ENCODE results near the gene CFAP100. TPM values are rescaled to one million over a fixed set of nuclear protein-coding genes. Genes with fewer than 3 reads are reported as not detected.

CFAP100 gene
- total and polyA plus RNA-seq, 10 of the 15 experiments (the other 5 are each of a cell fraction or from before 2014, with no cell fraction given): 0.04 to 0.27 TPM; not detected in 8

DNA sequence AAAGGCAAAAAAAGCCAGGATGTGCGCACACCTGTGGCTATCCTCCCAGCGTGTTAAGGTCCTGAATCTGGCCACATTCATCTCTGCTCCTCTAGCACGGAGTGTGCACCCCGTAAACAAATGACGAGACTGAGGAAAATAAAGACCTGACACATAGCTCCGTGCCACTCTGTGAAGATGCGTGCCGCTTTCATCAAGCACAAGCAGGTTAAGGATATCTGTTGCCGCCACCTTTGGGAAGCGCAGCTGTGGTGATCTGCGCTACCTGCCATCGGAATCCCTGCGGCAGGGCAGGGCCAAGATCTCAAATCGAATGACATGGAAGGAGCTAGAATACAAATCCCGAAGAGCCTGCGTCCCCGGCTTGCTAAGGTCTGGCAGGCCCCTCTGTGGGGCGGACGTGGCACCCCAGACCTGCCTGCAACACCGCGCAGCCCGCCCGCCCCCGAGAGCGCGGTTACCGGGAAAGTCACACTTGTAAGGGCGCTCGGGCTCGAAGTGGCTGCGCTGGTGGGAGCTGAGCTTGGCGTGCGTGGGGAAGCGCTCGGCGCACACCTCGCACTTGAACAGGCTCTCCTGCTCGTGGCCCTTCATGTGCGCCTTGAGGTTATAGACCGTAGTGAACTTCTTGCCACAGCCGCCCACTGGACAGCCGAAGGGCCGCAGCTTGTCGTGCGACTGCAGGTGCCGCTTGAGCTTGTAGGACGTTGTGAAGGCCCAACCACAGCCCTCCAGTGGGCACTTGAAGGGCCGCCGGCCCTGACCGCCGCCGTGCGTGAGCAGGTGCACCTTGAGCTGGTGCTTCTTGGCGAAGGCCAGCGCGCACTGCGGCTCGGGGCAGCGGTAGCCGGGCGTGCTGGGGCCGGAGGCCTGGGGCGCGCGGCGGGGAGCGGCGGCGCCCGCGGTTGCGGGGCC, 80.0 kb downstream of the CFAP100 start (continued):
- TF ChIP-seq TCF3 (IDR thresholded peaks at IDR 0.05; ENCODE audit: borderline replicate concordance, insufficient read depth, low read depth, low read length) (0 out of 2 replicates have a peak, but pooled peaks have one; percentile 16), SMAD1 (IDR thresholded peaks at IDR 0.05; ENCODE audit: low read depth, partially characterized antibody) (no peak), HDAC6 (IDR thresholded peaks at IDR 0.05; ENCODE audit: unreplicated experiment) (peak; percentile 11), TCF12 (IDR thresholded peaks at IDR 0.05; ENCODE audit: low read depth, low read length) (0 out of 2 replicates have a peak, but pooled peaks have one; percentile 11)

GRCh38 chr3:126475413-126476114, 80.9 kb downstream of the CFAP100 start, which contains the start of gene ZXDC:
Gene ZXDC, minus strand, starts transcription at chr3:126475891. Its CDS starts 26 bp downstream, at chr3:126475865.
- peak; percentile 91 for ATAC-seq
- Histone ChIP-seq H3K9me3 (replicated peaks; ENCODE audit: control insufficient read depth, insufficient read depth, low read length) (no peaks in the 10 kb centered on the region), H3K36me3 (ENCODE audit: control insufficient read depth in 2 of 2, insufficient read depth in 2 of 2, low read length in 1 of 2) (peaks cover under 1 to 3% of the 10 kb centered on the region in 2 experiments; a peak in 3 of 4 replicates), H4K20me1 (ENCODE audit: control insufficient read depth, insufficient read depth) (peaks cover 8% of the 10 kb centered on the region; the same call in 1 of the 2 replicates), H3K27ac (ENCODE audit: control insufficient read depth, insufficient read depth) (peak within 1 kb of the TSS; percentile 61), H3K9ac (ENCODE audit: control insufficient read depth, insufficient read depth, low read length) (peak within 1 kb of the TSS; percentile 82), H3K79me2 (ENCODE audit: control insufficient read depth, insufficient read depth, low read length) (peaks cover 30% of the 10 kb centered on the region), H3K4me1 (ENCODE audit: control insufficient read depth, insufficient read depth, low read length) (peaks cover 9% of the 10 kb centered on the region; the same call in 1 of the 2 replicates), H3K4me3 (peak within 1 kb of the TSS; percentile 75), H2AFZ (ENCODE audit: control insufficient read depth, low read depth, low read length) (peak within 1 kb of the TSS; percentile 98), H3K27me3 (replicated peaks in 1 of 2; ENCODE audit: control insufficient read depth in 2 of 2, insufficient read depth in 2 of 2, low read length in 1 of 2) (no peaks in the 10 kb centered on the region), H3K4me2 (ENCODE audit: control insufficient read depth, insufficient read depth) (peak within 1 kb of the TSS; percentile 84)
- ChIA-PET POLR2A (interaction anchor here (0.6 kb wide), 1 partner anchor 41 kb away, joined by 3 read pairs; no protein-coding TSS in a partner anchor), CTCF (interaction anchor here (0.9 to 1.5 kb wide), 3 partner anchors 49 to 342 kb away, joined by 3 to 5 read pairs (median 3); no protein-coding TSS in a partner anchor), SMC1A (ENCODE audit: uncharacterized antibody, unreplicated experiment) (interaction anchor here (1.1 kb wide), 1 partner anchor 83 kb away, joined by 3 read pairs; no protein-coding TSS in a partner anchor), RAD21 (ENCODE audit: unreplicated experiment) (interaction anchor here (0.6 to 1.5 kb wide), 3 partner anchors 80 to 753 kb away, joined by 3 to 4 read pairs (median 3); no protein-coding TSS in a partner anchor)
- DNase-seq (ENCODE audit: low read depth, low spot score): peak; percentile 70
- BruUV-seq (replicated peaks): no TSS peak
- in situ Hi-C loops (cut with MboI): loop anchor here (10.0 kb wide), 1 partner anchor 561 kb away; no protein-coding TSS in a partner anchor
- FAIRE-seq: peak; percentile 57
- intact Hi-C loops (cut with micrococcal nuclease; ENCODE audit: unreplicated experiment): loop anchor here (10.0 kb wide), 1 partner anchor 231 kb away; no protein-coding TSS in a partner anchor
- under 1% methylated on average over 78 of the region's 112 CpGs for WGBS (ENCODE audit: insufficient coverage, insufficient replicate concordance, low lambda C conversion rate, missing lambda C conversion rate)
- TF ChIP-seq MEF2B (IDR thresholded peaks at IDR 0.05; ENCODE audit: partially characterized antibody, poor library complexity, severe bottlenecking) (no peak), CHD4 (IDR thresholded peaks at IDR 0.05) (no peak), STAT1 (conservative IDR thresholded peaks at IDR 0.05) (no peak), E4F1 (IDR thresholded peaks at IDR 0.05; ENCODE audit: borderline replicate concordance, partially characterized antibody) (no peak), CTCF (IDR thresholded peaks at IDR 0.05 in 2 of 3, conservative IDR thresholded peaks at IDR 0.05 in 1 of 3; ENCODE audit: control insufficient read depth in 2 of 3, extremely low read depth in 1 of 3, insufficient read depth in 1 of 3, low read depth in 3 of 3, low read length in 3 of 3) (peak; percentile 37 to 65 (median 56); a peak in 5 of 6 replicates), RFX5 (IDR thresholded peaks at IDR 0.05; ENCODE audit: low read depth, low read length) (no peak), ASH2L (IDR thresholded peaks at IDR 0.05; ENCODE audit: borderline replicate concordance, low read depth) (no peak), POLR2A (IDR thresholded peaks at IDR 0.05; ENCODE audit: low read depth, low read length) (peak; percentile 89)

Measured in GM12878 (cell line).